DOHH2 (cell line): ENCODE measurements around the gene CFAP43.

Experiments used
- H3F3A ChIP-seq: fragments of 200-600 bp; sonication (generic), shearing (Covaris generic); 2 replicates; pipeline ENCODE4 v1.6.0; 2016; ENCODE audit warnings: antibody characterized with exemption, mild to moderate bottlenecking; ENCODE audit not compliant: control insufficient read depth, insufficient read depth
- H3K27ac ChIP-seq: fragments of 200-600 bp; sonication (generic); 2 replicates; pipeline ENCODE4 v1.5.1; 2014; ENCODE audit warnings: low read depth, mild to moderate bottlenecking, low read length, moderate library complexity
- H3K27me3 ChIP-seq: fragments of 200-600 bp; sonication (generic); 2 replicates; pipeline ENCODE4 v1.6.1; 2014; ENCODE audit warnings: mild to moderate bottlenecking, low read length, mixed read lengths; ENCODE audit not compliant: control insufficient read depth
- H3K36me3 ChIP-seq: fragments of 200-600 bp; sonication (generic); 2 replicates; pipeline ENCODE4 v1.6.1; 2014; ENCODE audit warnings: mild to moderate bottlenecking, low read length, moderate library complexity, mixed read lengths; ENCODE audit not compliant: control insufficient read depth
- H3K4me1 ChIP-seq: fragments of 200-600 bp; sonication (generic); 2 replicates; pipeline ENCODE4 v1.6.1; 2014; ENCODE audit warnings: mild to moderate bottlenecking, low read length, mixed read lengths; ENCODE audit not compliant: control insufficient read depth
- H3K4me2 ChIP-seq: fragments of 200-600 bp; sonication (generic); 2 replicates; pipeline ENCODE4 v1.6.0; 2014; ENCODE audit warnings: mild to moderate bottlenecking, low read length, moderate library complexity
- H3K4me3 ChIP-seq: fragments of 200-600 bp; sonication (generic); 2 replicates; pipeline ENCODE4 v1.5.1; 2014; ENCODE audit warnings: mild to moderate bottlenecking, low read length, mixed read lengths
- H3K79me2 ChIP-seq: fragments of 200-600 bp; sonication (generic); 2 replicates; pipeline ENCODE4 v1.6.1; 2014; ENCODE audit warnings: mild to moderate bottlenecking, low read length, mixed read lengths; ENCODE audit not compliant: control insufficient read depth
- H3K9me2 ChIP-seq: fragments of 200-600 bp; sonication (generic); replicated peaks from 2 replicates; pipeline ENCODE4 v1.6.1; 2014; ENCODE audit warnings: mild to moderate bottlenecking, low read length, mixed read lengths; ENCODE audit not compliant: control insufficient read depth
- H3K9me3 ChIP-seq: fragments of 200-600 bp; sonication (generic); 2 replicates; pipeline ENCODE4 v1.6.1; 2014; ENCODE audit warnings: antibody characterized with exemption, low read length, mixed read lengths; ENCODE audit not compliant: control insufficient read depth, insufficient read depth
- H4K20me1 ChIP-seq: fragments of 200-600 bp; sonication (generic); 2 replicates; pipeline ENCODE4 v1.6.0; 2014; ENCODE audit warnings: low read depth, mild to moderate bottlenecking, antibody characterized with exemption, low read length, moderate library complexity; ENCODE audit not compliant: control insufficient read depth, insufficient read depth
- CTCF ChIP-seq: fragments of 200-600 bp; sonication (generic); IDR thresholded peaks from one replicate; pipeline ENCODE4 v1.5.1; 2014; ENCODE audit warnings: antibody characterized with exemption, mild to moderate bottlenecking, low read depth, low read length; ENCODE audit not compliant: poor library complexity, severe bottlenecking
- EZH2phosphoT487 ChIP-seq: fragments of 200-600 bp; sonication (generic); IDR thresholded peaks from 2 replicates; pipeline ENCODE4 v1.6.1; 2017; ENCODE audit warnings: borderline replicate concordance, mild to moderate bottlenecking, antibody characterized with exemption, low read length, moderate library complexity, mixed read lengths

The CFAP43 gene

GRCh38 chr10:104262055-104262454 is 29.9 kb upstream of the CFAP43 start:
- no peaks in the 10 kb centered on the region for H3K9me3 ChIP-seq
- H3K9me2 ChIP-seq = no peaks in the 10 kb centered on the region
- peaks cover 4% of the 10 kb centered on the region for H3K4me1 ChIP-seq
- peaks cover 11% of the 10 kb centered on the region for H3F3A ChIP-seq
- no peak overlapping the region for H3K4me3 ChIP-seq
- TF ChIP-seq CTCF (no peak), EZH2phosphoT487 (no peak)
- peaks cover 98% of the 10 kb centered on the region for H3K36me3 ChIP-seq
- peaks cover 87% of the 10 kb centered on the region for H3K79me2 ChIP-seq
- no peaks in the 10 kb centered on the region for H3K27me3 ChIP-seq
- H3K4me2 ChIP-seq = no peak overlapping the region
- H4K20me1 ChIP-seq = 0 out of 2 replicates have a peak, but pooled peaks cover 3% of the 10 kb centered on the region
- H3K27ac ChIP-seq = no peak overlapping the region

- H4K20me1 ChIP-seq = 0 out of 2 replicates have a peak, but pooled peaks cover 3% of the 10 kb centered on the region
- H3K4me3 ChIP-seq = no peak overlapping the region
- H3K9me2 ChIP-seq = no peaks in the 10 kb centered on the region
- peaks cover 15% of the 10 kb centered on the region for H3K4me1 ChIP-seq
- H3K36me3 ChIP-seq = peaks cover 91% of the 10 kb centered on the region
- no peak overlapping the region for H3K27ac ChIP-seq
- H3K9me3 ChIP-seq = no peaks in the 10 kb centered on the region
- no peak for TF ChIP-seq CTCF
- TF ChIP-seq EZH2phosphoT487 = no peak
- no peaks in the 10 kb centered on the region for H3K27me3 ChIP-seq
- peaks cover 88% of the 10 kb centered on the region for H3K79me2 ChIP-seq
- H3K4me2 ChIP-seq = no peak overlapping the region
- H3F3A ChIP-seq = peaks cover 9% of the 10 kb centered on the region; the same call in 1 of the 2 replicates
Measured at GRCh38 chr10:104260775-104261115, 28.6 kb upstream of the CFAP43 start.

GRCh38 chr10:104259999-104260774 is 28.0 kb upstream of the CFAP43 start:
- H3K4me2 ChIP-seq = no peak overlapping the region
- peaks cover 9% of the 10 kb centered on the region; the same call in 1 of the 2 replicates for H3F3A ChIP-seq
- peaks cover 88% of the 10 kb centered on the region for H3K79me2 ChIP-seq
- H3K9me2 ChIP-seq = no peaks in the 10 kb centered on the region
- TF ChIP-seq EZH2phosphoT487 (no peak), CTCF (no peak)
- H3K4me1 ChIP-seq = peaks cover 18% of the 10 kb centered on the region
- H3K4me3 ChIP-seq = no peak overlapping the region
- H3K27me3 ChIP-seq = no peaks in the 10 kb centered on the region
- H3K36me3 ChIP-seq = peaks cover 89% of the 10 kb centered on the region
- 0 out of 2 replicates have a peak, but pooled peaks cover 3% of the 10 kb centered on the region for H4K20me1 ChIP-seq
- H3K9me3 ChIP-seq = no peaks in the 10 kb centered on the region
- no peak overlapping the region for H3K27ac ChIP-seq
